Measurements from ENCODE around the gene SLC43A3.

The SLC43A3 gene

DNA sequence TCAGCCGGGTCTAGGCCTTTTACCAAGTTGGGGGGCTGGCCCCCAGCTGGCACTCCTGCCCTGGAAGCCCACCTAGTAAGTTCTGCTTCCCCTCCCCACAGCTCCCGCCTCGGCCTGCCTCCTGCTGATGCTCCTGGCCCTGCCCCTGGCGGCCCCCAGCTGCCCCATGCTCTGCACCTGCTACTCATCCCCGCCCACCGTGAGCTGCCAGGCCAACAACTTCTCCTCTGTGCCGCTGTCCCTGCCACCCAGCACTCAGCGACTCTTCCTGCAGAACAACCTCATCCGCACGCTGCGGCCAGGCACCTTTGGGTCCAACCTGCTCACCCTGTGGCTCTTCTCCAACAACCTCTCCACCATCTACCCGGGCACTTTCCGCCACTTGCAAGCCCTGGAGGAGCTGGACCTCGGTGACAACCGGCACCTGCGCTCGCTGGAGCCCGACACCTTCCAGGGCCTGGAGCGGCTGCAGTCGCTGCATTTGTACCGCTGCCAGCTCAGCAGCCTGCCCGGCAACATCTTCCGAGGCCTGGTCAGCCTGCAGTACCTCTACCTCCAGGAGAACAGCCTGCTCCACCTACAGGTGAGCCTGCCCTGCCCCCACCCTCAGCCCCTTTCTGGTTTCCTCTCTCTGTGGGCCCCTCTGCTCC is 40.7 kb upstream of the SLC43A3 start:
- Histone ChIP-seq H3K27me3 (ENCODE audit: control insufficient read depth, insufficient read depth, low read length, poor library complexity, severe bottlenecking) (no peaks in the 10 kb centered on the region), H3K4me3 (ENCODE audit: insufficient read depth, low read depth, low read length) (no peak overlapping the region), H3K27ac (ENCODE audit: insufficient read depth, low read depth, low read length, poor library complexity, severe bottlenecking) (no peak overlapping the region), H3K4me1 (ENCODE audit: control insufficient read depth, insufficient read depth, low read length) (peaks cover 14% of the 10 kb centered on the region), H3K36me3 (ENCODE audit: control insufficient read depth, insufficient read depth, low read length) (no peaks in the 10 kb centered on the region), H3K9me3 (ENCODE audit: control insufficient read depth, low read length) (no peaks in the 10 kb centered on the region)
- WGBS, 2 experiments, result 85 to 87% methylated on average over 23 of the region's 23 CpGs

DNA sequence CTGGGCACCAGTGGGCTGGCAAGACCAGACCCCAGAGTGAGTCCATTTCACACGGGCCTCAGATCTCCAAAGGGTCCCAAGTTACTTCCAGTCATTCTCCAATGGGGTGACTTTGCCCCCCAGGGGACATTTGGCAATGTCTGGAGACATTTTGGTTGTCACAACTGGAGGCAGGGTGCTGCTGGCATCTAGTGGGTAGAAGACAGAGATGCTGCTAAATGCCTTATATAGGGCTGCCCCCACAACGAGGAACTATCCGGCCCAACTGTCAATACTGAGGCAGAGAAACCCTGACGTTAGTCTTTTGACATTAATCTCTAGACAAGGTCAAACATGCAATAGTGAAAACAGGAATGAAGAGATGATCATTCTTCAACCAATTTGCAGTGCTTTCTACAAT is 39.8 kb upstream of the SLC43A3 start:
- WGBS, 2 experiments, result 87 to 92% methylated on average over 4 of the region's 4 CpGs
- Histone ChIP-seq H3K27me3 (ENCODE audit: control insufficient read depth, insufficient read depth, low read length, poor library complexity, severe bottlenecking) (peaks cover 9% of the 10 kb centered on the region), H3K4me3 (ENCODE audit: insufficient read depth, low read depth, low read length) (no peak overlapping the region), H3K27ac (ENCODE audit: insufficient read depth, low read depth, low read length, poor library complexity, severe bottlenecking) (no peak overlapping the region), H3K36me3 (ENCODE audit: control insufficient read depth, insufficient read depth, low read length) (no peaks in the 10 kb centered on the region), H3K9me3 (ENCODE audit: control insufficient read depth, low read length) (no peaks in the 10 kb centered on the region), H3K4me1 (ENCODE audit: control insufficient read depth, insufficient read depth, low read length) (peaks cover 15% of the 10 kb centered on the region)

DNA sequence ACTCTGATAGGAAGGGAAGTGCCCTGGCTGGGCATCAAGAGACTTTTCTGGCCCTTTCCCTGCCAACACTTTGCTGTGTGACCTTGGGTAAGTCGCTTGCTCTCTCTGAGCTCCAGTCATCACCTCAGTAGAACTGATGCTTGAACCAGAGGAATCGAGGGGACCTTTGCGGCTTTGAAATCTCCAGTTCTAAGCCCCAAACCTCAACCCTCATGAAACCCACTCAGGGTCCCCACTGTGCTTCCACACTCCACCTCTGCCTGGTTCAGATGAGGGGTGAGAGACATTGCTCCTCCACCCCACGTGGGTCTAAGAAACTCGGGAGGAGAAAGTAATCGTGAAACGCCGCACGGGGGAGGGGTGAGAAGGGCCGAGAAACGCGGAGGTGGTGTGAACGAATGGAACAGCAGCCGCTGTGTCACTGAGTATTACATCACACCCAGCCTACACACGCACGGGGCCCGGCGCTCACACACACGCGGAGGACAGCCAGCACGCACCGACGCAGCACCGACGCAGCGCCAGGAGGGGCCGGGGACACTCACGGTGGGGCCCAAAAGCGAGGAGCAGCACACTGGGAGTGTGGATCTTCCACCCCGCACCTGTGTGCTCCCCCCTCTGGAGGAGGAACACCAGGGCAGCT is 37.7 kb upstream of the SLC43A3 start:
- Histone ChIP-seq H3K36me3 (ENCODE audit: control insufficient read depth, insufficient read depth, low read length) (no peaks in the 10 kb centered on the region), H3K4me1 (ENCODE audit: control insufficient read depth, insufficient read depth, low read length) (peaks cover 26% of the 10 kb centered on the region), H3K27ac (ENCODE audit: insufficient read depth, low read depth, low read length, poor library complexity, severe bottlenecking) (no peak overlapping the region), H3K4me3 (ENCODE audit: insufficient read depth, low read depth, low read length) (no peak overlapping the region), H3K9me3 (ENCODE audit: control insufficient read depth, low read length) (no peaks in the 10 kb centered on the region), H3K27me3 (ENCODE audit: control insufficient read depth, insufficient read depth, low read length, poor library complexity, severe bottlenecking) (peaks cover 28% of the 10 kb centered on the region)
- 79 to 81% methylated on average over 30 of the region's 30 CpGs for WGBS, 2 experiments

DNA sequence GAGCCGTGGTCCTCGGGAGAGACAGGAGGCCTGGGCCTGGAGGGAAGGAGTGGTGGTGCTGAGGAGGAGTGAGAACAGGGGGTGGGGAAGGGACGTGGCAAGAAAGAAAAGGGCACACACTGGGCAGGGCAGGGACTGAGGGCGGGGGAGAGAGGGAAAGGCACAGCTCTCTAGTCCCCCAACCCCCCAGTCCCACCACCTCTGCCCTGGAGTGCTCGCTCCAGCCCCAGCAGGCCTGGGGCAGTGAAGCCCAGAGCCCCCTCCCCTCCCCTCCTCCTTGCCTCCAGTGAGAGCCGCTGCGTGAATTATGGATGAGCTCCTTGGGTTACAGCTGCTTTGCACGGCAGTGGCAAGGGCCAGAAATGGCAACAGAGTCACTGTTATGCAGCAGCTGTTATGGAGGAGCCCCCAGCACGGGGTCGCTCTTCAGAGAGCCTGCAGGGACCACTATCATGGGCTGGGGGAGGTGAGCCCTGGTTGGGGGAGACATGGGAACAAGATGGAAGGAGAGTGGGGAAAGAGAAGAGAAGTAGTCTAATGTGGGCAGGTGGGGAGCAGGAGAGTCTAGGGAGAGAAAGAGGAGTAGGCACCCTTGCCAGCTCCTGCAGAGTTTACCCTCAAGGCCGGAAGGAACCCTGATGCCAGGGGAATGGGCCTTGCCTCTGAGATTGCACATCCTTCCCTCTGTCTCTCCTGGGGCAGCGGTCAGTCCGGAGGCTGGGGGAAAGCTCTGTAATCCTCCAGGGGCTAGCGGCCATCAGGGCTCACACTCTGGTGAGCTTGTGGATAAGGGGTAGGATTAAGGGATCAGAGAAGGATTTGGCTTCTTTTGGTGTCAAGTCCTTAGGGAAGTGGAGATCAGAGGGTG is 37.0 kb upstream of the SLC43A3 start:
- Histone ChIP-seq H3K4me1 (ENCODE audit: control insufficient read depth, insufficient read depth, low read length) (peaks cover 33% of the 10 kb centered on the region), H3K36me3 (ENCODE audit: control insufficient read depth, insufficient read depth, low read length) (no peaks in the 10 kb centered on the region), H3K9me3 (ENCODE audit: control insufficient read depth, low read length) (no peaks in the 10 kb centered on the region), H3K27me3 (ENCODE audit: control insufficient read depth, insufficient read depth, low read length, poor library complexity, severe bottlenecking) (peaks cover 36% of the 10 kb centered on the region), H3K4me3 (ENCODE audit: insufficient read depth, low read depth, low read length) (no peak overlapping the region), H3K27ac (ENCODE audit: insufficient read depth, low read depth, low read length, poor library complexity, severe bottlenecking) (no peak overlapping the region)
- 25 to 27% methylated on average over 14 of the region's 14 CpGs for WGBS, 2 experiments

DNA sequence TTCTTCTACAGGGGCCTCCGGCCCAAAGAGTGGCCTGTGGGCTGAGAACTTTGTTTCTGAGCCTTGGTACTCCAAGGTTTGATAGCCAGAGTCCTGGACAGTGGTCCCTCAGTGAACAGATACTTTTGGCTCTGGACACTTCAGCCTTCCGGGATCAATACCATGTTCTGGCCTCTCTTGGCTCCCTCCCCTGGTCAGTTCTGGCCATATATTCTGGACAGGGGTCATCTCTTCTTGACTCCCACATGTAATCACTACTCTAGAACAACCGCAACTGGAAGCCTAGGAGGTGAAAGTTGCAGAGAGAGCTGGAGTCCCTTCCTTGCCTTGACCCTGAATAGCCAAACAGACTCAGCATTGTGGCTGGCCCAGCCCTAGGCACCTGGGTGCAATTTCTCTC is 35.7 kb upstream of the SLC43A3 start:
- WGBS, 2 experiments, result 91 to 97% methylated on average over 3 of the region's 3 CpGs
- peaks cover 49% of the 10 kb centered on the region for H3K27me3 ChIP-seq (ENCODE audit: control insufficient read depth, insufficient read depth, low read length, poor library complexity, severe bottlenecking)
- no peaks in the 10 kb centered on the region for H3K36me3 ChIP-seq (ENCODE audit: control insufficient read depth, insufficient read depth, low read length)

DNA sequence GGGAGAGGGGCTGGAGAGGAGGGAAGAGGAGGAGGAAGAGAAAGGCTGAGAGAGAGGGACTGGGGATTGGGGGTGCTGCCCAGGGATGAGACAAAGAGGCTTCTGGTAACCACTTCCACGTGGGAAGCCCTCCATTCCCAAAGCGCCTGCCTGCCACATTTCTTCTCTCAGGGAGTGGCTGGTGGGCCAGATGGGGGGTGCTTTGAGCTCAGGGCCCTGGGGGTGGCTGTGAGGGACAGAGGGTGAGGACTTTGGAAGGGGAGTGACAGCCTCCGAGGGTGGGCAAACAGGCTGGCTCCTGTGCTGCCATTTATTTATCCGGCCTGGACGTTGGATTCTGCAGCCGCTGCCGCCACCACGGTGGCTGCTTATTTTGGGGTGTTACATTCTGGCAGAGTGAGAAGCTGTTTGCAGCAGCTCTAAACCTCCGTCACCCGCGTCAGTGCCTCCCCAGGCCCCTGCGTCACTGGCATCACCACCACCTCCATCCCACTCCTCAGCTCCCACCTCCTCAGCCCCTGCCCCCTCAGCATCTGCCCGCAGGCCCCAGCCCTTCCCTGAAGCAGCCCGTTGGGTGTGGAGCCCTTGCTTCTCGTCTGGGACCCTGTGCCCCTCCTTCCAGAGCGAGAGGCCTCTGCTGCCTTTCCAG is 35.0 kb upstream of the SLC43A3 start:
- no peaks in the 10 kb centered on the region for H3K9me3 ChIP-seq (ENCODE audit: control insufficient read depth, low read length)
- H3K27me3 ChIP-seq (ENCODE audit: control insufficient read depth, insufficient read depth, low read length, poor library complexity, severe bottlenecking), result peaks cover 54% of the 10 kb centered on the region
- H3K4me1 ChIP-seq (ENCODE audit: control insufficient read depth, insufficient read depth, low read length), result peaks cover 37% of the 10 kb centered on the region
- H3K4me3 ChIP-seq (ENCODE audit: insufficient read depth, low read depth, low read length), result peak overlapping the region; percentile 2
- WGBS, 2 experiments, result 63 to 65% methylated on average over 16 of the region's 16 CpGs
- H3K36me3 ChIP-seq (ENCODE audit: control insufficient read depth, insufficient read depth, low read length), result no peaks in the 10 kb centered on the region
- H3K27ac ChIP-seq (ENCODE audit: insufficient read depth, low read depth, low read length, poor library complexity, severe bottlenecking), result no peak overlapping the region

More for the DNA sequence above, 35.7 kb upstream of the SLC43A3 start:
- no peaks in the 10 kb centered on the region for H3K9me3 ChIP-seq (ENCODE audit: control insufficient read depth, low read length)
- H3K27ac ChIP-seq (ENCODE audit: insufficient read depth, low read depth, low read length, poor library complexity, severe bottlenecking), result no peak overlapping the region
- H3K4me1 ChIP-seq (ENCODE audit: control insufficient read depth, insufficient read depth, low read length), result peaks cover 35% of the 10 kb centered on the region
- H3K4me3 ChIP-seq (ENCODE audit: insufficient read depth, low read depth, low read length), result no peak overlapping the region

DNA sequence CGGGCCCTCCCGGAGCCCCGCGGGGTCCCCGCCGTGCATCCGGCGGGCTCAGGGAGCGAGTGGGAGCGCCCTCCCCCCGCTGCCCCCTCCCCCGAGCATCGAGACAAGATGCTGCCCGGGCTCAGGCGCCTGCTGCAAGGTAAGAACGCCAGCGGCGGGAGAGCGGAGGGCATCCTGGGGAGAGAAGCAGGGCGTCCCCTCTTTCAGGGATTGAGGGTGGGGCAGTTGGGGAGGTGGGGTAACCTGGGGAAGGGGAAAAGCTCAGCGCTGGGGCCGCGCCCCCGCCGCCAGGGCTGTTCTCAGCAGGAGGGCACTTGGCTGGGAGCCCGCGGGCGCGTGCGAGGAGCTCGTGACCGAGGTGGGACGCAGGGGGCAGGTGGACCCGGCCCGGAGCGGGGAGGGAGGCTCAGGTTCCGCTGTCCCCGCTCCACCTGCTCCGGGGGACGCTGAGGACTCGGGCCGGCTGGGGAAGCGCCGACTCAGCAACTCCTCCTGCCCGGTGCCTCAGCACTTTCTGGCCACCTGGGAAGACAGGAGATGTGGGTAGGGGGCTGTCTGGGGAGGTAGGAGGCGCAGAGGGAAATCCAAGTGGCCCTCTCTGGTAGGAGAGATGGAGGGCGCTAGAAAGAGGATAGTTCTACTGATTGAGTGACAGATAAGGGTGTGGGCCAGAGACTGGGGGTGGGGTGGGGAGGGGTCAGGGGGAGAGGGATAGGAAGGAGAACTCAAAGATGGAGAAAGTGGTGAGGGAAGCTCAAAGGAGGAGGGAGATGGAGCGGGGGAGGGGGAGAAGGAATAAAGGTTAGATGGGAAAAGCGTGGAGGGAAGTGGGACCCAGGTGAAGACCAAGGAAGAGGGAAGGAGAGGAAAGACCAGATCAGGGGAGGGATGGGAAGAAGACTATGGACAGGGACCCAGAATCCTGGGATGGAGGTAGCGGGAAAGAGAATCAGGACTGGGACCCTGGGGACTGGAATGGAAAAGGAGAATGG is 34.1 kb upstream of the SLC43A3 start:
- 2 to 3% methylated on average over 50 of the region's 50 CpGs for WGBS, 2 experiments
- peak overlapping the region; percentile 46 for H3K4me3 ChIP-seq (ENCODE audit: insufficient read depth, low read depth, low read length)
- peaks cover 62% of the 10 kb centered on the region for H3K27me3 ChIP-seq (ENCODE audit: control insufficient read depth, insufficient read depth, low read length, poor library complexity, severe bottlenecking)
- peaks cover 37% of the 10 kb centered on the region for H3K4me1 ChIP-seq (ENCODE audit: control insufficient read depth, insufficient read depth, low read length)
- no peak overlapping the region for H3K27ac ChIP-seq (ENCODE audit: insufficient read depth, low read depth, low read length, poor library complexity, severe bottlenecking)
- H3K9me3 ChIP-seq (ENCODE audit: control insufficient read depth, low read length), result no peaks in the 10 kb centered on the region
- no peaks in the 10 kb centered on the region for H3K36me3 ChIP-seq (ENCODE audit: control insufficient read depth, insufficient read depth, low read length)

DNA sequence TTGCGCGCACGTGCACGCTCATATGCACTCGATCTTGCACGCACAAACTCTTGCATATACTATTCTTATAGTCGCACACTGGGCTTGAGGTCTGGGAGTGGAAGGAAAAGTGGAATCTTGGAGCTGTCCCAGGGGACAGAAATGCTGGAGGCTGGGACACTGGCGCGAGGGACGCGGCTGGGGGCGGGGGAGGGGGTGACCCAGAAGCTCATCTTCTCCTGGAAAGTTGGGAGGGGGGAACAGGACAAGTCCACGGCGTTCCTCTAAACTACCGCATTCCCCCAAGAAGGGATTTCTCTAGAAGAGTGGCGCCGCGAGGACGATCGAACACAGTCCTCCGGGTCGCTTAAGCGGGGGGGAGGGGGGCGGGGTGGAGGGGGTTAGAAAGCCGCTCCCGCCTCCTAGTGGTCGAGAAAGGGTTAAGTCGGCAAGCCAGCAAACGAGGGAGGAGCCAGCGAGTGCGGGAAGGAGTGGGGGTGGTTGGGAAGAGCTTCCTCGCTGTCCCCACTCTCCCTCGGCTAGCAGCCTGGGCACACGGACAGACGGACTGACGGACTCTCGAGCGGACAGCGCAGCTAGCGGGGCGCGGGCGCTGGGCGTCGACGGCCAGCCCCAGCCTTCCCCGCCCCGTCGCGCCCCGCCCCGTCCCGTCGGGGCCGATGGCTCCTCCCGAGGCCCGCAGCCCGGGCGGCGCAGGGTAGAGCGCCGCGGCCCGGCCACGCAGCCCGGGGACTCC is 33.3 kb upstream of the SLC43A3 start, which contains the start of gene RTN4RL2:
RTN4RL2 (plus strand) TSS at position 507 of the 736 bp plus-strand sequence. CDS start 338 bp downstream, outside the sequence.
- WGBS, 2 experiments, result 0 to 1% methylated on average over 66 of the region's 66 CpGs
- peaks cover 68% of the 10 kb centered on the region for H3K27me3 ChIP-seq (ENCODE audit: control insufficient read depth, insufficient read depth, low read length, poor library complexity, severe bottlenecking)

More for the DNA sequence above, 33.3 kb upstream of the SLC43A3 start, which contains the start of gene RTN4RL2:
- H3K36me3 ChIP-seq (ENCODE audit: control insufficient read depth, insufficient read depth, low read length), result no peaks in the 10 kb centered on the region
- H3K27ac ChIP-seq (ENCODE audit: insufficient read depth, low read depth, low read length, poor library complexity, severe bottlenecking), result no peak within 1 kb of the TSS
- H3K9me3 ChIP-seq (ENCODE audit: control insufficient read depth, low read length), result no peaks in the 10 kb centered on the region
- H3K4me3 ChIP-seq (ENCODE audit: insufficient read depth, low read depth, low read length), result peak within 1 kb of the TSS; percentile 46
- H3K4me1 ChIP-seq (ENCODE audit: control insufficient read depth, insufficient read depth, low read length), result peaks cover 37% of the 10 kb centered on the region
